ENCODE results near the gene ERC2. TPM values are rescaled to one million over a fixed set of nuclear protein-coding genes. Genes with fewer than 3 reads are reported as not detected.

ERC2 gene
- total and polyA plus RNA-seq, 2 donors (not counting 3 experiments of a cell fraction or from before 2014, with no cell fraction given): 5.6 to 15.5 TPM

GRCh38 chr3:55860049-55860721 lies 608.1 kb downstream of the ERC2 start:
- Histone ChIP-seq H3K4me2 (ENCODE audit: insufficient read depth, low read length) (no peak overlapping the region), H3K9me3 (replicated peaks; ENCODE audit: control insufficient read depth, insufficient read depth, low read length) (no peaks in the 10 kb centered on the region), H3K79me2 (ENCODE audit: control insufficient read depth, insufficient read depth, low read length) (no peaks in the 10 kb centered on the region), H3K9me1 (replicated peaks; ENCODE audit: control insufficient read depth, extremely low read depth, insufficient read depth, low read length) (no peaks in the 10 kb centered on the region), H2AFZ (ENCODE audit: low read depth, low read length) (no peak overlapping the region), H3K27me3 (ENCODE audit: control insufficient read depth in 2 of 2, insufficient read depth in 2 of 2, low read length in 2 of 2) (no peaks in the 10 kb centered on the region), H4K20me1 (replicated peaks; ENCODE audit: control insufficient read depth, extremely low read depth, insufficient read depth, low read length) (no peaks in the 10 kb centered on the region), H3K4me1 (ENCODE audit: control insufficient read depth, extremely low read depth, insufficient read depth, low read length) (no peaks in the 10 kb centered on the region), H3K4me3 (replicated peaks in 1 of 3; ENCODE audit: insufficient read depth in 1 of 3, low read depth in 1 of 3, low read length in 3 of 3) (no peak overlapping the region), H3K27ac (ENCODE audit: insufficient read depth, low read depth, low read length) (no peak overlapping the region), H3K36me3 (ENCODE audit: control insufficient read depth in 2 of 2, extremely low read depth in 1 of 2, insufficient read depth in 2 of 2, low read length in 2 of 2) (no peaks in the 10 kb centered on the region), H3K9ac (replicated peaks; ENCODE audit: extremely low read depth, insufficient read depth, low read length) (no peak overlapping the region)
- no peak for TF ChIP-seq JUN (IDR thresholded peaks at IDR 0.05; ENCODE audit: borderline replicate concordance, insufficient read depth, insufficient read length, low read depth)
- TF ChIP-seq EZH2 (IDR thresholded peaks at IDR 0.05; ENCODE audit: borderline replicate concordance, low read depth, low read length, severe bottlenecking): no peak
- no peak for TF ChIP-seq GATA2 (IDR thresholded peaks at IDR 0.05; ENCODE audit: insufficient read depth, insufficient read length, low read depth, low read length)
- TF ChIP-seq POLR2A (IDR thresholded peaks at IDR 0.05; ENCODE audit: low read depth, low read length): no peak
- no peak for TF ChIP-seq CTCF (IDR thresholded peaks at IDR 0.05; ENCODE audit: extremely low read depth in 1 of 2, insufficient read depth in 1 of 2, low read depth in 1 of 2, low read length in 2 of 2)
- no peak for TF ChIP-seq POLR2AphosphoS5 (IDR thresholded peaks at IDR 0.05; ENCODE audit: insufficient read depth, low read depth, low read length)
- TF ChIP-seq MYC (IDR thresholded peaks at IDR 0.05; ENCODE audit: low read depth, low read length): no peak
- no peak for TF ChIP-seq FOS (IDR thresholded peaks at IDR 0.05; ENCODE audit: borderline replicate concordance, insufficient read depth, low read length)
- TF ChIP-seq MAX (IDR thresholded peaks at IDR 0.05; ENCODE audit: insufficient read depth, insufficient read length): no peak
- intact Hi-C loops (cut with micrococcal nuclease): no loop called here
- FAIRE-seq (no peak), DNase-seq (ENCODE audit: low read depth, low spot score) (no peak)
- dilution Hi-C loops (cut with MboI; ENCODE audit: extremely low pct_ligation_motif_present, low sequenced_read_pairs): no loop called here
- no TSS peak for BruUV-seq (replicated peaks)
- CTCF ChIA-PET: no interaction called here
- POLR2A ChIA-PET: no interaction called here
